Retinal pigment epithelial cell (primary cell): ENCODE data around the gene PLEK2.
"Not testable (repeated sequence)": the region's sequence is repeated elsewhere in the genome, so short reads cannot be mapped to it uniquely, and the experiment has no call there.

Source experiments
- DNase-seq: peaks from one replicate; pipeline ENCODE4 v3.0.0-alpha.2; 2010; ENCODE audit warnings: low read depth
- H3K4me3 ChIP-seq: 2 replicates; pipeline ENCODE4 v1.5.1; 2011; ENCODE audit warnings: mild to moderate bottlenecking, low read length, control low read depth, moderate library complexity
- TF ChIP-seq, protein P1 (sequence below): conservative IDR thresholded peaks from 2 replicates; pipeline ENCODE4 v1.5.1; 2011; ENCODE audit warnings: low read depth, low read length, control low read depth, inconsistent platforms

Gene PLEK2, protein sequence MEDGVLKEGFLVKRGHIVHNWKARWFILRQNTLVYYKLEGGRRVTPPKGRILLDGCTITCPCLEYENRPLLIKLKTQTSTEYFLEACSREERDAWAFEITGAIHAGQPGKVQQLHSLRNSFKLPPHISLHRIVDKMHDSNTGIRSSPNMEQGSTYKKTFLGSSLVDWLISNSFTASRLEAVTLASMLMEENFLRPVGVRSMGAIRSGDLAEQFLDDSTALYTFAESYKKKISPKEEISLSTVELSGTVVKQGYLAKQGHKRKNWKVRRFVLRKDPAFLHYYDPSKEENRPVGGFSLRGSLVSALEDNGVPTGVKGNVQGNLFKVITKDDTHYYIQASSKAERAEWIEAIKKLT

DNA sequence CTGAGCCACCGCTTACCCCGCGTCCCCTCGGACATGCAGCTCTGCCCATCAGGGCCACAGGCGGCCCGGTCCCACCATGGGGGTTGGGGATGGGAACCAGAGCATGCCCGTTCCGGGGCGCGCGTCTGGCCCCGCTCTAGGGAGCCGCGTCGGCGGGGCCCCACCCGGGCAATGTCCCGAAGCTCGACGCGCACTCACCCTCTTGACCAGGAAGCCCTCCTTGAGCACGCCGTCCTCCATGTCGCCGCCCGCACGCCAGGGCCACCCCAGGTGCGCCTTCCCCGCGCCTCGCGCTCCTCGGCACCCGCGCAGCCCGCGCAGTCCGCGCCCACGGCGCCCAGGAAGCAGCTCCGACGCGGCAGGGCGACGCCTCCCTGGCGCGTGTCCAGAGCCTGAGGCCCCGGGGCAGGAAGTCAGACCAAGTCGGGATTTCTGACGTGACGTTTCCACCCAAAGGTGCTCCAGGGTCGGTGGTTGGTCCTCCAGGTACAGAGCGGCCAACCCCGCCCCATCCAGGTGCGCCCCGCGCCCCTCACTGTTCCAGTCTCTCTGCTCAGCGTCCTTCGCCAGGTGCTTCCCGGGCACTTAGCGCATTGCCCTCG is at the start of gene PLEK2:
Gene PLEK2, minus strand, starts transcription at position 346 of the 602 bp plus-strand sequence. Its CDS starts 106 bp downstream, at position 240.
- no peak for DNase-seq
- TF ChIP-seq, protein P1, sequence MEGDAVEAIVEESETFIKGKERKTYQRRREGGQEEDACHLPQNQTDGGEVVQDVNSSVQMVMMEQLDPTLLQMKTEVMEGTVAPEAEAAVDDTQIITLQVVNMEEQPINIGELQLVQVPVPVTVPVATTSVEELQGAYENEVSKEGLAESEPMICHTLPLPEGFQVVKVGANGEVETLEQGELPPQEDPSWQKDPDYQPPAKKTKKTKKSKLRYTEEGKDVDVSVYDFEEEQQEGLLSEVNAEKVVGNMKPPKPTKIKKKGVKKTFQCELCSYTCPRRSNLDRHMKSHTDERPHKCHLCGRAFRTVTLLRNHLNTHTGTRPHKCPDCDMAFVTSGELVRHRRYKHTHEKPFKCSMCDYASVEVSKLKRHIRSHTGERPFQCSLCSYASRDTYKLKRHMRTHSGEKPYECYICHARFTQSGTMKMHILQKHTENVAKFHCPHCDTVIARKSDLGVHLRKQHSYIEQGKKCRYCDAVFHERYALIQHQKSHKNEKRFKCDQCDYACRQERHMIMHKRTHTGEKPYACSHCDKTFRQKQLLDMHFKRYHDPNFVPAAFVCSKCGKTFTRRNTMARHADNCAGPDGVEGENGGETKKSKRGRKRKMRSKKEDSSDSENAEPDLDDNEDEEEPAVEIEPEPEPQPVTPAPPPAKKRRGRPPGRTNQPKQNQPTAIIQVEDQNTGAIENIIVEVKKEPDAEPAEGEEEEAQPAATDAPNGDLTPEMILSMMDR: no peak
- H3K4me3 ChIP-seq: peak within 1 kb of the TSS; percentile 41

DNA sequence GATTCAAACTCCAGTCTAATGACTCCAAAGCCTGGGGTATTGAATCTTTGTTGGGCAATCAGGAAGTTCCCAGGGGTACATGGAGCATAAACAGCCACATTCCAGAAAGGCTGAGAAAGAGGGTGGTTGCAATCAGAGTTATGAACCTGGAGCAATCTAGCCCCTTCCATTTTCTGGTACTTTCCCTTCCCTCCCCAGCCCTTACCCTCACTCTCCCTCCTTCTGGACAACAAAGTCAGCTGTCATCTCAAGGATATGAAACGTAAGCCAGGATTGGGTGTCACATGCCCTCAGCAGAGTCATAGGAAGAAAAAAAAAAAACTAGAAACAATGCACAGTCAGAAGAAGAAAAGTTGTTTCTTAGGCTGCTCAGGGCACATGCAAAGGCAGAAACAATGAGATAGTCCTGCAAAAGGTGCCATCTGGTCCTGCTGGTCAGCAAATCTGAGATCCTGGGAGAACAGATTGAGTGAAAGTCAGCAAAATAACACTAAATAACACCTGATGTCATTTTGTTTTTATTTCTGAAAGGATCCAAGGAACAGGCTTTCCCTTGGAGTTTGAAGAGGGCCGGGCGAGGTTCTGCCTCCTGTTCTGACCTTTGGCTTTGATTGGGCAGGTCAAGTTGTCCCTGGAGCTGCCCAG is 49.5 kb upstream of the PLEK2 start:
- peak; percentile 62 for DNase-seq
- H3K4me3 ChIP-seq: no peak overlapping the region
- TF ChIP-seq, protein P1: no peak

DNA sequence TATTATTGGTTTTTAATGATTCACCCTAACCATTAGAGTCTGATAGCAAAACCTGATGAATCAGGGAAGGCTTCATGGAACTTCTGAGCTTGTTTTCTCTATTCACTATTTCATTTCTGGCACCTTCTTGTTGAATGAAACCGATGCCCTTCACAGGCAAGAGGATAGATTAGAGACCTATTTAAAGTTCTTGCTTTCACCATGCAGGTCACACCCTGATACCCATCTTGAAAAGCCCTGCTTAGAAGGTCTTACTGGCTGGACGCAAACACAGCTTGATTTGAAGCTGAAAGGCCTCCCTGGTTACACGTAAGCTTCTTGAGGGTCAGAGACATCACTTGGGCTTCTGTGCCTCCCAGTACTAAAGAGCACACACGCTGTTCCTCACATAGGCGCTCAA is 47.4 kb upstream of the PLEK2 start:
- TF ChIP-seq, protein P1: no peak
- no peak for DNase-seq
- H3K4me3 ChIP-seq: no peak overlapping the region

DNA sequence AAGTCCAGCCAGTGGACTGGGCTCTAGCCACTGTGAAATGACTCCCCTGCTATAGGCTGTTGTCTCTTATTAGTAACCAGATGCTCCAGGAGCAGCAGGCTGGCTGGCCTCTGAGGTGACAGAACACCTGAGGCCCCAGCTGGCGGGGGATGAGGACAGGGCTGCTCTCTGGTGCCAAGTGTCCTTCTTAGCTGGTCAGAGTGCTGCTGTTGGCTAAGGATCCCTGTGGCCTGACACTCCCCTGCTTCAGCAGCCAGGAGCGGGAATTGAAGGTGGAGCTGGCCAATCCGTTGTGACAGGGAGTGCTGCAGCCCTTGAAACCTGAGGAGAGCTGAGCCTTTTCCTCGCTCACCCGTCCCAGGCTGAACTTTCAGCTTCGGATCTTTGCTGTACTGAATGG is 45.8 kb upstream of the PLEK2 start:
- TF ChIP-seq, protein P1: no peak
- H3K4me3 ChIP-seq: no peak overlapping the region
- DNase-seq: peak; percentile 13

DNA sequence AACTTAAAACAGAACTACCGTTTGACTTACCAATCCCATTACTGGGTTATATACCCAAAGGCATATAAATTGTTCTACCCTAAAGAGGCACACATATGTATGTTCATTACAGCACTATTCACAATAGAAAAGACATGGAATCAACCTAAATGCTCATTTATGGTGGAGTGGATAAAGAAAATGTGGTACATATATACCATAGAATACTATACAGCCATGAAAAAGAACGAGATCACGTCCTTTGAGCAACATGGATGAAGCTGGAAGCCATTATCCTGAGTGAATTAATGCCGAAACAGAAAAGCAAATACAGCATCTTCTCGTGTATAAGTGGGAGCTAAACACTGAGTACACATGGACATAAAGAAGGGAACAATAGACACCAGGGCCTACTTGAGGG is 44.8 kb upstream of the PLEK2 start:
- TF ChIP-seq, protein P1: no peak
- H3K4me3 ChIP-seq: no peak overlapping the region
- no peak for DNase-seq

DNA sequence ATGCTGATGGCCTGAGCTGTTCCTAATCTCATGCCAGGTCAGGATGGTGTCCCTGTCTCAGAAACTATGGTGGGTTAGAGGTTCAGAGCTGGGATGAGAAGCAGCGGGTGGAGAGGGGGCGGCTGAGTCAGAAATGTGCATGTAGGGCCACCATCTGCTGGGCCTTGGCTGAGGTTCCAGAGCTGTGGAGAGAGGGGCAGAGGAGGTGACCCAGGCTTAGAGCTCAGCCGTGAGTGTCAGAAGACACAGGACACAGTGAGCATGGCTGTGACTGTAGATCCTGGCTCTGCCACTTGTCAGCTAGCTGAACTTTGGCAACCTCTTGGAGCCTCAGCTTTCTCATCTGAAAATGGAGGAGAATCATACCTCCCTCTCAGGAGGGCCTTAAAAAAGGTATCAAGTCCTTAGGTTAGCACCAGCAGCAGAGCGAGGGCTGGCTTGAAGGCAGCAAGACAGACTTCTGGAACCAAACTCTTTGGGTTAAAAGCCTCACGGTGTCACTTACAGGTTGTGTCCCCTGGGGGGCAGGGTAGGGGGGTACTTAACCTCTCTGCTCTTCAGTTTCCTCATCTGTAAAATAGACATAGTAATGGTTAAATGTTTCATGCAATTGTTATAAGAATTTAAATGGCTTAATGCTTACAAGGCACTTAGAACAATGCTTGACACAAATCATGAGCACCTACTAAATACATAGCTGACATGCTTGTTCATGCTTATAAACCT is 41.8 kb upstream of the PLEK2 start:
- DNase-seq: no peak
- no peak overlapping the region for H3K4me3 ChIP-seq
- TF ChIP-seq, protein P1: no peak

DNA sequence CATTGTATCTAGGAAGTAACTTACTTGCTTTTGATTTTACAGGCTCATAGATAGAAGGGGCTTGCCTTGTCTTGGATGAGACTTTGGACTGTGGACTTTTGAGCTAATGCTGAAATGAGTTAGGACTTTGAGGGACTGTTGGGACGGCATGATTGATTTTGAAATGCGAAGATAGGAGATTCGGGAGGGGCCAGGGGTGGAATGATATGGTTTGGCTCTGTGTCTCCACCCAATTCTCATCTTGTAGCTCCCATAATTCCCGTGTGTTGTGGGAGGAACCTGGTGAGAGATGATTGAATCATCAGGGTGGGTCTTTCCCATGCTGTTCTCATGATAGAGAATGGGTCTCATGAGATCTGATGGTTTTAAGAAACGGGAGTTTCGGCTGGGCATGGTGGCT is 39.7 kb upstream of the PLEK2 start:
- not testable (repeated sequence) for H3K4me3 ChIP-seq, DNase-seq
